ENCODE results near the gene PPP6R2.

- TF ChIP-seq CTCF (IDR thresholded peaks at IDR 0.05): no peak
- no peak for TF ChIP-seq POLR2A (IDR thresholded peaks at IDR 0.05)
- TF ChIP-seq POLR2AphosphoS5 (IDR thresholded peaks at IDR 0.05): no peak
Measured at GRCh38 chr22:50339945-50340879, 2.9 kb upstream of the PPP6R2 start.

All from breast epithelium (tissue), 3 donors.